ENCODE results near the gene FIG4.

- TF ChIP-seq POLR2A (IDR thresholded peaks at IDR 0.05) (no peak), CTCF (IDR thresholded peaks at IDR 0.05) (no peak)
Measured at GRCh38 chr6:109644131-109644530, 47.0 kb upstream of the FIG4 start.

Measured in right lobe of liver (tissue), 4 donors.